RKO (cell line): ENCODE results near the gene PRKCA.
"Not testable (repeated sequence)": the region's sequence is repeated elsewhere in the genome, so short reads cannot be mapped to it uniquely, and the experiment has no call there.

Experiments used
- DNase-seq: peaks from one replicate; pipeline ENCODE4 v3.0.0-alpha.2; 2016; ENCODE audit warnings: low spot score

PRKCA gene

DNA sequence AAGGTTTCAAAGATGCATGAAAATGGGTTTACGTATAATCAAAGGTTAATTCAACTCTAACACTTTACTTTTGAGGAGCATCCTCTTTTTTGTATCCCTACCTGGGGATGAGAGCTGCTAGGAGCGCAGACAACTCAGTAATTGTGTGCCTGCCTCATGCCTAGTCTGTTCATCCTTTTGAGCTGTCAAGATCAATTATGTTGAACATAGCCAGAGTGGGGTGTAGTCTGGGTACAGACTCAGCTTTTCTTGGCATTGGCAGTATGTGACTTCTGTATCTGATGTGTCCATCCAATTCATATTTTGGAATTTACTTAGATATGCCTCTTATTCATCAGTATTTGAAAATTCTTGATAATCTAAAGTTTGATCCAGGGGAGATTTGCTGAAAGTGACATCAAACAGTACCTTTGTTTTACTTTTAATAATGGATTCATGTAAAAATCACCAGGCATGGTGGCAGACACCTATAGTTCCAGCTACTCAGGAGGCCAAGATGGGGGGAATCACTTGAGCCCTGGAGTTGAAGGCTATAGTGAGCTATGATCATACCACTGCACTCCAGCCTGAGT, 24.1 kb downstream of the PRKCA start:
- DNase-seq, result no peak

GRCh38 chr17:66330646-66331037, 28.2 kb downstream of the PRKCA start:
- DNase-seq, result no peak

DNA sequence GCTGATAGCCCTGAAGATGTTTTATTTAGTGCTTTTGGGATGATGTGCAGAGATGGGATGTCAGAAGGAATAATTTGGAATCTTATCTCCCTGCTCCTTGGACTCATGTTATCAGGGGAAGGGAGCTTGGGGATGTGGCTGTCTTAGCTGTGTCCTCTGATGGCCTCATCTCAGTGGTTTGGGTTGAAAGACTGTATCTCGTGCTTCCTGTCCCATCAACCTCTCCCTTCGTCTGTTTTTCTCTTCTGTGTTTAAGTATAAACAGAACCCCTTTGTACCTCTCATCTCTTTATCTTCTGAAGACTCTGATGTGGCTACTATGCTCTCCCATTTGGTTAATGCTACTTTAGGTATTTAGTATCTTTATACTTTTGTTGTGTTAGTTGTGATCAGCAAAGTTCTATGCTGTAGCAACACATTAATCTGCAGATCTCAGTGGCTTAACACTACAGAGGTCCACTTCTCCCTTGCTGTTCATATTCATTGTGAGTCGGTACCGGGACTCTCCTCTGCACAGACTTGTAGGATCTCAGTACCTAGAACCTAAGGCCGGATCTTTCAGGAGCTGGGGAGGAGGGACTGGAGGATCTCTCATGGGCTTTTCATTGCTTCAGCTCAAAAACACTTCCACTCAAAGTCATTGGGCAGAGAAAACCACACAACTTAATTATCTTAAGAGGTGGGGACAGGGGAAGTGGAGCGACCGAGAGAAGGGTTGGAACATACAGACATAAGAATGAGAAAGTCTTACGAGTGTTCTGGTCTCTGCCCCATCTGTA, 28.8 kb downstream of the PRKCA start:
- DNase-seq, result no peak

GRCh38 chr17:66335797-66336196, 33.4 kb downstream of the PRKCA start:
- no peak for DNase-seq

- no peak for DNase-seq
Observed at GRCh38 chr17:66337268-66337667, 34.9 kb downstream of the PRKCA start.

- DNase-seq, result no peak
Observed at GRCh38 chr17:66337866-66338485, 35.6 kb downstream of the PRKCA start.

- no peak for DNase-seq
Observed at GRCh38 chr17:66338937-66339336, 36.5 kb downstream of the PRKCA start.

GRCh38 chr17:66339561-66339960, 37.1 kb downstream of the PRKCA start:
- DNase-seq, result no peak

DNA sequence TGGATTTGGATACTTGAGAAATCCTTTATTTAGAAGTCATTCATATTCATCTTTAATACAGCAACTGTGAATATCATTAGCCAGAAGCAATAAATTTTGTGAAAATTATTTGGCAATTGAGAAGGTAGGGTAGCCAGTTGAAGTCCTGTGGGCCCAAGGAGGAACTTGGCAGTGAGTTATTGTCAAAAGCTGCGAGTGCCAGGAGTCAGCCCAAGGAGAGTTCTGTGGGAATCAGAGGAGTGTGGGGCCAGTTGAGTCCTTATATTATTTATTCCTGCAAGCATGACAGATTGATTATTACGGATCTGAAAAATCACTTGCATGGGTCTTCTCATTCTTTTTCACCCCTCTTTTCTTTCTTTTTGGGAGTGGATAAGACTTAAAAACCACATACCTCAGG, 38.3 kb downstream of the PRKCA start:
- DNase-seq, result no peak

- no peak for DNase-seq
Observed at GRCh38 chr17:66341462-66341861, 39.0 kb downstream of the PRKCA start.

GRCh38 chr17:66342263-66342662, 39.9 kb downstream of the PRKCA start:
- not testable (repeated sequence) for DNase-seq

GRCh38 chr17:66343531-66344078, 41.2 kb downstream of the PRKCA start:
- DNase-seq, result no peak

DNA sequence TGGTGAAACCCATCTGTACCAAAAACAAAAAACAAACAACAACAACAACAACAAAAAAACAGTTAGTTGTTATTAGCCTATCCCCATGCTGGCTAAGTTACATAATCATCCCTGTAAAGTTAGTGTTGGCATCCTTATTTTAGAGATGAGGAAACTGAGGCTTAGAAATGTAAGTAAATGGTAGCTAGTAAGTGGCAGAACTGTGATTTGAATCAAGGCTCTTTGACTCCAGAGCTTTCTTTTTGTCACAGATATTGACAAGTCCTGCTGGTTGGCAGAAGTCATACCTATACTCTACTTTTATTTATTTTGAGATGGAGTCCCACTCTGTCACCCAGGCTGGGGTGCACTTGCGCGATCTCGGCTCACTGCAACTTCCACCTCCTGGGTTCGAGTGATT, 42.1 kb downstream of the PRKCA start:
- no peak for DNase-seq

GRCh38 chr17:66345264-66345663, 42.9 kb downstream of the PRKCA start:
- no peak for DNase-seq

DNA sequence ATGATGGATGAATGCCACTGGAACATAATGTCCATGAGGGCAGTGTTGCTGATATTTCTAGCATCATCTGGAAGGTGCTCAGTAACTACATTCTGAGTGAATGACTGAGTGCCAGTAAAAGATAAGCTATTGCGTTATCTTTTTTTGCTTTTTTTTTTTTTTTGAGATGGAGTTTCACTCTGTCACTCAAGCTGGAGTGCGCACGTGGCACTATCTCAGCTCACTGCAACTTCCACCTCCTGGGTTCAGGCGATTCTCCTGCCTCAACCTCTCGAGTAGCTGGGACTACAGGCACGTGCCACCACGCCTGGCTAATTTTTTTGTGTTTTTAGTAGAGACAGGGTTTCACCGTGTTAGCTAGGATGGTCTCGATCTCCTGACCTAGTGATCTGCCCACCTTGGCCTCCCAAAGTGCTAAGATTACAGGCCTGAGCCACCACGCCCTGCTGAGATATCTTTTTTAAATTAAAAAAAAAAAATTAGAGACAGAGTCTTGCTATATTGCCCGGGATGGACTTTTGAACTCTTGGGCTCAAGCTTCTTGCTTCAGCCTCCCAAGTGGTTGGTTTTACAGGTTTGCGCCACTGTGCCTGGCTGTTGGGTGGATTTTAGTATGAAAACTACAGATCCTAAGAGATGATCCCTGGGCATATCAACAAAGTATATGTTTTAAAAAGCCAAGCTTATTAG, 43.7 kb downstream of the PRKCA start:
- not testable (repeated sequence) for DNase-seq

GRCh38 chr17:66347661-66348514, 45.5 kb downstream of the PRKCA start:
- DNase-seq, result peak; percentile 9

DNA sequence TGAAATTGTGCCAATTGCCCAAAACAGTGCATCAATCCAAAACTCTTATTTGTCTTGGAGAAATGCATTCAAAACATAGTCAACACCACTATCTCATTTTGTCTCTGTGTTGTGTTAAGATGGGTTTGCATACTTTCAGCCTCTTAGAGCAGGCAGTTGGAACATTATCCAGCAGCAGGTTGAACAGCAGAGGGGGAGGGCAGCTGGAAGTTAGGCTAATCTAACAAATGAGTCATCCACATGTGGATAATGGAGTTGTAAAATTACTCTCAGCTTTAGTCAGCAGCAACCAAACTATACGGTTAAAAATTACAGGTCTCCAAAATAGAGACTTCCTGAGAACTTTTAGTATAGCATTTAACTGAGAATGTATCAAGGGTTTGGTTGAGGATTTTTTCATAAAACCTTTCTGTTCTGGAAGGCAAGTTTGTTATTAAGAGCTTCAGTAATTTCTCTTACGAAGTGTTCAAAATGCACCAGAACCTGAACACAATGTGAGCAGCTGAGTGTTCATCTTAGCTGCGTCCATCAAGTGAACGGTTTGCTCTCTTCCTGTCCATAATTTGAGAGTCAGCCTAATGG, 46.3 kb downstream of the PRKCA start:
- peak; percentile 46 for DNase-seq

GRCh38 chr17:66349521-66350254, 47.3 kb downstream of the PRKCA start:
- DNase-seq, result no peak

GRCh38 chr17:66350576-66350975, 48.2 kb downstream of the PRKCA start:
- not testable (repeated sequence) for DNase-seq

GRCh38 chr17:66351033-66351432, 48.6 kb downstream of the PRKCA start:
- DNase-seq, result no peak
